ENCODE measurements around the gene NT5DC2. TPM values are rescaled to one million over a fixed set of nuclear protein-coding genes. Genes with fewer than 3 reads are reported as not detected.

The NT5DC2 gene
- total RNA-seq, 1 donor from 2014 or later, result 192 TPM

GRCh38 chr3:52480768-52481715 is 52.6 kb downstream of the NT5DC2 start:
- no peak overlapping the region for H3K4me3 ChIP-seq (ENCODE audit: low read depth, low read length)
- no peaks in the 10 kb centered on the region for H3K27me3 ChIP-seq (ENCODE audit: control insufficient read depth, insufficient read depth, low read length)
- no peak for DNase-seq (ENCODE audit: low read depth)
- H3K36me3 ChIP-seq (ENCODE audit: control insufficient read depth, insufficient read depth, low read length), result peaks cover 14% of the 10 kb centered on the region
- TF ChIP-seq, protein P1, sequence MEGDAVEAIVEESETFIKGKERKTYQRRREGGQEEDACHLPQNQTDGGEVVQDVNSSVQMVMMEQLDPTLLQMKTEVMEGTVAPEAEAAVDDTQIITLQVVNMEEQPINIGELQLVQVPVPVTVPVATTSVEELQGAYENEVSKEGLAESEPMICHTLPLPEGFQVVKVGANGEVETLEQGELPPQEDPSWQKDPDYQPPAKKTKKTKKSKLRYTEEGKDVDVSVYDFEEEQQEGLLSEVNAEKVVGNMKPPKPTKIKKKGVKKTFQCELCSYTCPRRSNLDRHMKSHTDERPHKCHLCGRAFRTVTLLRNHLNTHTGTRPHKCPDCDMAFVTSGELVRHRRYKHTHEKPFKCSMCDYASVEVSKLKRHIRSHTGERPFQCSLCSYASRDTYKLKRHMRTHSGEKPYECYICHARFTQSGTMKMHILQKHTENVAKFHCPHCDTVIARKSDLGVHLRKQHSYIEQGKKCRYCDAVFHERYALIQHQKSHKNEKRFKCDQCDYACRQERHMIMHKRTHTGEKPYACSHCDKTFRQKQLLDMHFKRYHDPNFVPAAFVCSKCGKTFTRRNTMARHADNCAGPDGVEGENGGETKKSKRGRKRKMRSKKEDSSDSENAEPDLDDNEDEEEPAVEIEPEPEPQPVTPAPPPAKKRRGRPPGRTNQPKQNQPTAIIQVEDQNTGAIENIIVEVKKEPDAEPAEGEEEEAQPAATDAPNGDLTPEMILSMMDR (IDR thresholded peaks at IDR 0.05; ENCODE audit: insufficient read depth, low read length, poor library complexity, severe bottlenecking), result no peak

DNA sequence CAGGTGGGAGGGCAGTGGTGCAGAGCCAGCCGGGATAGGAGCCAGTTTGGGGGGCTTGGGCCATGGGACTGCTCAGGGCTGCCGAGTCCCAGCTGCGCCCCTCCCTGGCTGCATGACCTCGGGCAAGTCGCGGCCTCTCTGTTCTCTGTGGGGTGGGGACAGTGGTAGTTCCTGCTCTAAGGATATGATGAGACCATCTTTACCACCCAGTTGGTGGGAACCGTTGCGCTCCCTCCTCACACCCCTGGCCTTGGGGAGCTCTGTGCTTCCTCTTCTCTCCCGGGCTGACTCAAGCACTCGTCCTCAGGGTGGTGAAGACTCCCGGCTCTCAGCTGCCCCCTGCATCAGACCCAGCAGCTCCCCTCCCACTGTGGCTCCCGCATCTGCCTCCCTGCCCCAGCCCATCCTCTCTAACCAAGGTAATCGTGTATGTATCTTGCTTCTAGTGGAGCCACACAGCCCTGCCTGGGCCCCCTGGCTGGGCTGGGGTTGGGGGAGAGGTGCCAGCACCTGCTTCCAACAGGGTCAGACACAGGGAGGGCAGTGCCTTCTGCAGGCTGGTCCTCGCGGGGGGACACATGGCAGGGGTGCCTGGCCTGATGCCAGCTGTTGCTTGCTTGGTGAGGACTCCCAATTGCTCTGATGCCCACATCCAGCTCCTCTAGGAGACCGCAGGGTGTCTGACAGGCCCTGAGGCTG is 53.6 kb downstream of the NT5DC2 start:
- no peak for DNase-seq (ENCODE audit: low read depth)
- Histone ChIP-seq H3K27me3 (ENCODE audit: control insufficient read depth, insufficient read depth, low read length) (no peaks in the 10 kb centered on the region), H3K36me3 (ENCODE audit: control insufficient read depth, insufficient read depth, low read length) (peaks cover 14% of the 10 kb centered on the region), H3K4me3 (ENCODE audit: low read depth, low read length) (no peak overlapping the region)
- TF ChIP-seq, protein P1 (IDR thresholded peaks at IDR 0.05; ENCODE audit: insufficient read depth, low read length, poor library complexity, severe bottlenecking), result no peak

GRCh38 chr3:52479037-52479876 is 54.4 kb downstream of the NT5DC2 start:
- DNase-seq (ENCODE audit: low read depth), result no peak
- no peak overlapping the region for H3K4me3 ChIP-seq (ENCODE audit: low read depth, low read length)
- H3K27me3 ChIP-seq (ENCODE audit: control insufficient read depth, insufficient read depth, low read length), result no peaks in the 10 kb centered on the region
- H3K36me3 ChIP-seq (ENCODE audit: control insufficient read depth, insufficient read depth, low read length), result peaks cover 14% of the 10 kb centered on the region
- TF ChIP-seq, protein P1 (IDR thresholded peaks at IDR 0.05; ENCODE audit: insufficient read depth, low read length, poor library complexity, severe bottlenecking), result no peak

- TF ChIP-seq, protein P1 (IDR thresholded peaks at IDR 0.05; ENCODE audit: insufficient read depth, low read length, poor library complexity, severe bottlenecking), result no peak
- no peak overlapping the region for H3K4me3 ChIP-seq (ENCODE audit: low read depth, low read length)
Measured at GRCh38 chr3:52477796-52478095, 55.9 kb downstream of the NT5DC2 start.

DNA sequence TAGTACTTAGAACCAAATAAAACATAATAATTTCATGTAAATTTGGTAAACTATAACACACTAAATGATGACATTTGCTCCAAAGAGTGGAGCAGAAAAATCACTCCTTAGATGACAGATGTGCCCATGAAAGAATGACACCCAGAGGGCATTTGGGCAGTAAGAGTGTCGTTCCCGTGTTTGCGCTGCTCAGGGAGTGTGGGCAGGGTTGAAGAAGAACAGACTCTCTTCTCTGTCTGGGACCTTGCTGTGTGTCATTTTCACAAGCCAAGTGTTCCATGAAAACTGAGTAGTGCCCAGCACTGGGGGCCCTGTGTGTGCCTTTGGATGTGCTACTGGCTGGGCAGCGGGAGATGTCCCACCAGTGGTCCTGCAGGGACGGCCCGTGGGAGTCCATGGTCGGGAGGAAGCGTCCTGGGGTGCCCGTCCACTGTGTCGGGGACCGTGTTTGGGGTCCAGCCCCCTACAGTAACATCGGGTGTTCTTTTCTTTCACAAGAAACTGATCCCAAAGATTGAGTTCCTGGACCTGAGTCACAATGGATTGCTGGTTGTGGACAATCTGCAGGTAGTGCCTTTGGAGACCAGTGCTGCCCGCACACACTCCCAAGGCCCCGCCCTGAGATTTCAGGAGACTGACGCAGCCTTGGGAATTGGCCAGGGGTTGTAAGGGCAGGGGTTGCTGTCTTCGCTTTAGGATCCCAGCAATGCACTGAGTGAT is 56.4 kb downstream of the NT5DC2 start:
- DNase-seq (ENCODE audit: low read depth), result no peak
- Histone ChIP-seq H3K36me3 (ENCODE audit: control insufficient read depth, insufficient read depth, low read length) (peaks cover 20% of the 10 kb centered on the region), H3K27me3 (ENCODE audit: control insufficient read depth, insufficient read depth, low read length) (no peaks in the 10 kb centered on the region), H3K4me3 (ENCODE audit: low read depth, low read length) (no peak overlapping the region)
- TF ChIP-seq, protein P1 (IDR thresholded peaks at IDR 0.05; ENCODE audit: insufficient read depth, low read length, poor library complexity, severe bottlenecking), result no peak

More at GRCh38 chr3:52477796-52478095, 55.9 kb downstream of the NT5DC2 start:
- DNase-seq (ENCODE audit: low read depth), result no peak
- Histone ChIP-seq H3K27me3 (ENCODE audit: control insufficient read depth, insufficient read depth, low read length) (no peaks in the 10 kb centered on the region), H3K36me3 (ENCODE audit: control insufficient read depth, insufficient read depth, low read length) (peaks cover 17% of the 10 kb centered on the region)
